Esophagus squamous epithelium (tissue), 4 donors: ENCODE results near the gene ETS1.

Experiments
- CTCF ChIP-seq, 6 experiments: fragments of 450-650 bp in 4 of 6; fragments of 200-600 bp in 2 of 6; sonication (generic) in 2 of 6; IDR thresholded peaks; one replicate each; pipeline ENCODE4 v1.5.1; 2016 to 2019; ENCODE audit warnings: antibody characterized with exemption in 6 of 6, mild to moderate bottlenecking in 4 of 6, moderate library complexity in 4 of 6
- POLR2A ChIP-seq, 4 donors: fragments of 450-650 bp; IDR thresholded peaks; one replicate each; pipeline ENCODE4 v1.6.1; 2017; ENCODE audit warnings: antibody characterized with exemption in 4 of 4, mild to moderate bottlenecking in 4 of 4, moderate library complexity in 3 of 4

GRCh38 chr11:128523641-128524040 lies 63.7 kb downstream of the ETS1 start:
- TF ChIP-seq CTCF (IDR thresholded peaks at IDR 0.05): no peak
- TF ChIP-seq POLR2A (IDR thresholded peaks at IDR 0.05): no peak
